SK-N-MC (cell line): ENCODE data around the gene COL6A2.

Experiments
- FOXP2 ChIP-seq: optimal IDR thresholded peaks from 2 replicates; pipeline ENCODE3; 2011; ENCODE audit warnings: mild to moderate bottlenecking, moderate library complexity; ENCODE audit not compliant: insufficient read depth; ENCODE audit errors: extremely low read length, control extremely low read depth
- POLR2AphosphoS5 ChIP-seq: IDR thresholded peaks from 2 replicates; pipeline ENCODE4 v1.6.1; 2012; ENCODE audit warnings: mild to moderate bottlenecking, low read depth, low read length, borderline replicate concordance

GRCh38 chr21:46097336-46098293 lies at the start of gene COL6A2:
- TF ChIP-seq POLR2AphosphoS5 = peak; percentile 26; the same call in 1 of the 2 replicates
- TF ChIP-seq FOXP2 = no peak
